IMR-90 (cell line): ENCODE results near the gene CBFA2T3. TPM values are rescaled to one million over a fixed set of nuclear protein-coding genes. Genes with fewer than 3 reads are reported as not detected.

Experiments used
- ATAC-seq: fragments of 200-7000 bp; cut with Tn5 transposase; 2 replicates; pipeline ENCODE4 v1.9.1; 2020; ENCODE audit warnings: low read depth, mild to moderate bottlenecking, moderate library complexity
- BruUV-seq: library from RNA; stranded (reverse); fragments of 400-500 nt; replicated peaks from 2 replicates; lab custom pipeline; 2021; lab: Mats Ljungman, UMichigan
- CTCF ChIA-PET: fragments of 300-600 bp; formaldehyde crosslinking; extraction: SDS; loops from one replicate; lab custom pipeline; 2021; ENCODE audit warnings: antibody characterized with exemption; lab: Yijun Ruan, JAX
- POLR2A ChIA-PET: fragments of 300-600 bp; sonication (Branson Sonifier 250); formaldehyde crosslinking; loops from one replicate; lab custom pipeline; 2022; ENCODE audit warnings: antibody characterized with exemption; ENCODE audit not compliant: unreplicated experiment; lab: Charles Lee
- DNase-seq: peaks from one replicate; pipeline ENCODE4 v3.0.0; 2013
- H2AFZ ChIP-seq: replicated peaks from 2 replicates; pipeline ENCODE3; 2013; ENCODE audit warnings: low read length, mild to moderate bottlenecking; ENCODE audit not compliant: poor library complexity
- H2AK5ac ChIP-seq: 2 replicates; pipeline ENCODE4 v1.6.1; 2013; ENCODE audit warnings: low read depth, low read length, inconsistent platforms
- H2AK9ac ChIP-seq: replicated peaks from 2 replicates; pipeline ENCODE3; 2013; ENCODE audit warnings: mild to moderate bottlenecking, low read depth, low read length, moderate library complexity; ENCODE audit not compliant: poor library complexity
- H2BK120ac ChIP-seq: 2 replicates; pipeline ENCODE4 v1.6.1; 2013; ENCODE audit warnings: low read depth, low read length, inconsistent platforms
- H2BK15ac ChIP-seq: 3 replicates; pipeline ENCODE4 v1.6.1; 2013; ENCODE audit warnings: low read depth, low read length, inconsistent platforms
- H2BK20ac ChIP-seq: 2 replicates; pipeline ENCODE4 v1.6.1; 2013; ENCODE audit warnings: low read depth, mild to moderate bottlenecking, inconsistent platforms, low read length, moderate library complexity
- H2BK5ac ChIP-seq: 2 replicates; pipeline ENCODE4 v1.6.1; 2013; ENCODE audit warnings: mild to moderate bottlenecking, low read depth, low read length, inconsistent platforms; ENCODE audit not compliant: poor library complexity, severe bottlenecking
- H3K14ac ChIP-seq: replicated peaks from 2 replicates; pipeline ENCODE4 v1.6.1; 2013; ENCODE audit warnings: low read depth, low read length, inconsistent platforms
- H3K18ac ChIP-seq: 2 replicates; pipeline ENCODE4 v1.6.1; 2013; ENCODE audit warnings: low read depth, low read length, control low read depth
- H3K23ac ChIP-seq: 2 replicates; pipeline ENCODE4 v1.6.1; 2013; ENCODE audit warnings: low read depth, low read length, inconsistent platforms
- H3K27ac ChIP-seq: 2 replicates; pipeline ENCODE4 v1.5.1; 2013; ENCODE audit warnings: mild to moderate bottlenecking, control low read depth, low read length; ENCODE audit not compliant: insufficient read depth
- H3K27me3 ChIP-seq: 2 replicates; pipeline ENCODE4 v1.6.1; 2013; ENCODE audit warnings: low read length; ENCODE audit not compliant: control insufficient read depth, insufficient read depth
- H3K36me3 ChIP-seq: 2 replicates; pipeline ENCODE4 v1.6.1; 2013; ENCODE audit warnings: low read length, mixed read lengths; ENCODE audit not compliant: control insufficient read depth, insufficient read depth
- H3K4ac ChIP-seq: 2 replicates; pipeline ENCODE4 v1.6.1; 2013; ENCODE audit warnings: low read depth, low read length, inconsistent platforms
- H3K4me1 ChIP-seq: 2 replicates; pipeline ENCODE4 v1.6.1; 2013; ENCODE audit warnings: low read length, mixed read lengths; ENCODE audit not compliant: control insufficient read depth, insufficient read depth
- H3K4me2 ChIP-seq: 2 replicates; pipeline ENCODE4 v1.6.1; 2013; ENCODE audit warnings: low read depth, mild to moderate bottlenecking, control low read depth, low read length, moderate library complexity
- H3K4me3 ChIP-seq: 2 replicates; pipeline ENCODE4 v1.5.1; 2013; ENCODE audit warnings: low read depth, mild to moderate bottlenecking, control low read depth, low read length, moderate library complexity; ENCODE audit not compliant: insufficient read depth
- H3K56ac ChIP-seq: 2 replicates; pipeline ENCODE4 v1.6.1; 2013; ENCODE audit warnings: low read length, inconsistent platforms; ENCODE audit not compliant: insufficient read depth; ENCODE audit errors: extremely low read depth
- H3K79me1 ChIP-seq, 2 experiments: 2 replicates each; pipeline ENCODE4 v1.6.1; 2013; ENCODE audit warnings: low read length in 2 of 2, inconsistent platforms in 1 of 2, low read depth in 1 of 2
- H3K9ac ChIP-seq: 2 replicates; pipeline ENCODE4 v1.6.1; 2013; ENCODE audit warnings: low read depth, low read length, control low read depth
- H3K9me1 ChIP-seq: 2 replicates; pipeline ENCODE4 v1.6.1; 2013; ENCODE audit warnings: low read length, inconsistent platforms; ENCODE audit not compliant: insufficient read depth
- H3K9me3 ChIP-seq: 2 replicates; pipeline ENCODE4 v1.6.1; 2013; ENCODE audit warnings: low read length; ENCODE audit not compliant: control insufficient read depth, insufficient read depth
- H4K20me1 ChIP-seq: 2 replicates; pipeline ENCODE4 v1.6.1; 2013; ENCODE audit warnings: low read length, inconsistent platforms; ENCODE audit not compliant: insufficient read depth
- H4K5ac ChIP-seq: 2 replicates; pipeline ENCODE4 v1.6.1; 2013; ENCODE audit warnings: mild to moderate bottlenecking, low read depth, low read length, control low read depth
- H4K8ac ChIP-seq, 2 experiments: 2 replicates each; pipeline ENCODE4 v1.6.1; 2013; ENCODE audit warnings: low read depth in 2 of 2, low read length in 2 of 2, control low read depth in 1 of 2, inconsistent platforms in 1 of 2
- H4K91ac ChIP-seq: 2 replicates; pipeline ENCODE4 v1.6.1; 2013; ENCODE audit warnings: low read depth, low read length, inconsistent platforms; ENCODE audit not compliant: insufficient read depth
- BHLHE40 ChIP-seq: fragments of 150-350 bp; IDR thresholded peaks from 2 replicates; pipeline ENCODE4 v1.6.1; 2016; ENCODE audit warnings: mild to moderate bottlenecking, low read depth, low read length
- CEBPB ChIP-seq: IDR thresholded peaks from 2 replicates; pipeline ENCODE4 v1.6.1; 2012; ENCODE audit warnings: low read depth, low read length, improper control_type of control experiment
- CHD1 ChIP-seq: IDR thresholded peaks from 2 replicates; pipeline ENCODE4 v1.6.1; 2012; ENCODE audit warnings: low read depth, low read length, improper control_type of control experiment
- FOS ChIP-seq: fragments of 150-350 bp; IDR thresholded peaks from 2 replicates; pipeline ENCODE4 v1.6.1; 2016; ENCODE audit warnings: low read depth, low read length
- MAZ ChIP-seq: IDR thresholded peaks from 2 replicates; pipeline ENCODE4 v1.6.1; 2012; ENCODE audit warnings: low read depth, mild to moderate bottlenecking, low read length, improper control_type of control experiment, moderate library complexity, borderline replicate concordance
- MXI1 ChIP-seq: IDR thresholded peaks from 2 replicates; pipeline ENCODE4 v1.6.1; 2012; ENCODE audit warnings: low read depth, mild to moderate bottlenecking, low read length, moderate library complexity, borderline replicate concordance
- NFE2L2 ChIP-seq: fragments of 150-350 bp; IDR thresholded peaks from 2 replicates; pipeline ENCODE4 v1.6.1; 2016; ENCODE audit warnings: low read depth, mild to moderate bottlenecking, low read length
- POLR2A ChIP-seq: IDR thresholded peaks from 2 replicates; pipeline ENCODE4 v1.6.1; 2012; ENCODE audit warnings: mild to moderate bottlenecking, low read depth, low read length
- RAD21 ChIP-seq: IDR thresholded peaks from 2 replicates; pipeline ENCODE4 v1.6.1; 2012; ENCODE audit warnings: low read length, improper control_type of control experiment
- RCOR1 ChIP-seq: IDR thresholded peaks from 2 replicates; pipeline ENCODE4 v1.6.1; 2012; ENCODE audit warnings: mild to moderate bottlenecking, low read length, improper control_type of control experiment; ENCODE audit not compliant: insufficient replicate concordance
- RFX5 ChIP-seq: IDR thresholded peaks from 2 replicates; pipeline ENCODE4 v1.8.0; 2012; ENCODE audit warnings: low read depth, mild to moderate bottlenecking, low read length, moderate library complexity
- SMC3 ChIP-seq: fragments of 150-350 bp; IDR thresholded peaks from 2 replicates; pipeline ENCODE4 v1.6.1; 2016; ENCODE audit warnings: low read depth, mild to moderate bottlenecking, antibody characterized with exemption, low read length, moderate library complexity
- WGBS, 2 experiments: methylation state at CpG; one replicate each; pipeline versions ENCODE4 v1.1.5 to v1.1.7; 2013; ENCODE audit warnings: missing lambda C conversion rate in 2 of 2; ENCODE audit not compliant: insufficient read length in 1 of 2; ENCODE audit errors: extremely low coverage in 2 of 2; 5-methylcytosine and 5-hydroxymethylcytosine counted together
- dilution Hi-C: fragments of 300-500 bp; cut with HindIII; formaldehyde crosslinking; loops from one replicate; pipeline ENCODE4 v1.14.3; 2018; ENCODE audit warnings: low sequenced_read_pairs; ENCODE audit not compliant: unreplicated experiment
- in situ Hi-C: fragments of 300-500 bp; cut with MboI; formaldehyde crosslinking; loops from 3 replicates; pipeline ENCODE4 v1.14.3; 2019; ENCODE audit warnings: low sequenced_read_pairs, inconsistent platforms, mixed read lengths
- intact Hi-C: fragments of 100-400 bp; cut with micrococcal nuclease; formaldehyde crosslinking; loops from 2 replicates; pipeline ENCODE4 v1.10.0; 2022
- polyA plus RNA-seq, 3 experiments: library from polyadenylated mRNA; depleted of rRNA; stranded (reverse); fragments of >200 nt; gene quantifications; 2 replicates each; pipeline ENCODE4 v1.2.3, GENCODE V29; 2012; ENCODE audit warnings: low replicate concordance in 1 of 3
- total RNA-seq: library from RNA; depleted of rRNA; stranded (reverse); fragments of >200 nt; gene quantifications from 2 replicates; pipeline ENCODE4 v1.2.3, GENCODE V29; 2012
- TF ChIP-seq, protein P1 (sequence below): fragments of 150-350 bp; IDR thresholded peaks from 2 replicates; pipeline ENCODE4 v1.6.1; 2017; ENCODE audit warnings: mild to moderate bottlenecking, antibody characterized with exemption, low read length, low read depth
- TF ChIP-seq, protein P2 (sequence below): conservative IDR thresholded peaks from 2 replicates; pipeline ENCODE4 v1.5.1; 2012; ENCODE audit warnings: mild to moderate bottlenecking, low read depth, low read length, improper control_type of control experiment

Gene CBFA2T3
- total and polyA plus RNA-seq, 2 of the 4 experiments (the other 2 are of a cell fraction) = not detected

DNA sequence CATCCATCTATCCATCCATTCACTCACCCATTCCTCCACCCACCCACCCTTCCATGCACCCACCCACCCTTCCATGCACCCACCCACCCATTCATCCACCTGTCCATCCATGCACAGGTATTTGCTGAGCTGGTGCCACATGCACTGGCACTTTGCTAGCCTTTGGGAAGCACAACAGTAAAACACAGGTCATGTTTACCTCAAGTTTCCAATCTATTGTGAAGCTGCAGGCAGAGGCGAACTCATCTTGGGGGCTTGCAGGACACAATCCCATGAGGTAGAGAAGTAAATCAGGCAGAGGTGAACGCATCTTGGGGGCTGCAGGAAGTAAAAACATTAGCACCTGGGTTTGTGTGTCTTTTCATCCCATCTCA lies 35.6 kb upstream of the CBFA2T3 start:
- Histone ChIP-seq H2BK120ac (no peak overlapping the region), H3K27ac (no peak overlapping the region), H4K20me1 (no peaks in the 10 kb centered on the region), H2AK9ac (no peak overlapping the region), H4K8ac (no peak overlapping the region), H3K79me1 (no peaks in the 10 kb centered on the region), H2BK5ac (no peak overlapping the region), H3K23ac (no peak overlapping the region), H3K36me3 (no peaks in the 10 kb centered on the region), H2BK20ac (no peak overlapping the region), H3K18ac (no peak overlapping the region), H3K9ac (no peak overlapping the region), H3K4me1 (no peaks in the 10 kb centered on the region), H3K4me3 (no peak overlapping the region), H3K14ac (no peak overlapping the region), H2AK5ac (no peak overlapping the region), H3K27me3 (peaks cover 2% of the 10 kb centered on the region; the same call in 1 of the 2 replicates), H3K9me1 (no peaks in the 10 kb centered on the region), H4K91ac (no peak overlapping the region), H2AFZ (no peak overlapping the region), H3K9me3 (no peaks in the 10 kb centered on the region; the same call in 1 of the 2 replicates), H3K4ac (no peak overlapping the region), H4K5ac (no peak overlapping the region), H3K4me2 (no peak overlapping the region), H3K56ac (no peak overlapping the region), H2BK15ac (no peak overlapping the region)
- BruUV-seq = no TSS peak
- intact Hi-C loops (no loop called here), dilution Hi-C loops (no loop called here), in situ Hi-C loops (no loop called here)
- CTCF ChIA-PET = no interaction called here
- no peak for TF ChIP-seq CEBPB
- no peak for TF ChIP-seq FOS
- TF ChIP-seq POLR2A = no peak
- TF ChIP-seq, protein P1, sequence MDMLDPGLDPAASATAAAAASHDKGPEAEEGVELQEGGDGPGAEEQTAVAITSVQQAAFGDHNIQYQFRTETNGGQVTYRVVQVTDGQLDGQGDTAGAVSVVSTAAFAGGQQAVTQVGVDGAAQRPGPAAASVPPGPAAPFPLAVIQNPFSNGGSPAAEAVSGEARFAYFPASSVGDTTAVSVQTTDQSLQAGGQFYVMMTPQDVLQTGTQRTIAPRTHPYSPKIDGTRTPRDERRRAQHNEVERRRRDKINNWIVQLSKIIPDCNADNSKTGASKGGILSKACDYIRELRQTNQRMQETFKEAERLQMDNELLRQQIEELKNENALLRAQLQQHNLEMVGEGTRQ = no peak
- no peak for TF ChIP-seq NFE2L2
- TF ChIP-seq, protein P2, sequence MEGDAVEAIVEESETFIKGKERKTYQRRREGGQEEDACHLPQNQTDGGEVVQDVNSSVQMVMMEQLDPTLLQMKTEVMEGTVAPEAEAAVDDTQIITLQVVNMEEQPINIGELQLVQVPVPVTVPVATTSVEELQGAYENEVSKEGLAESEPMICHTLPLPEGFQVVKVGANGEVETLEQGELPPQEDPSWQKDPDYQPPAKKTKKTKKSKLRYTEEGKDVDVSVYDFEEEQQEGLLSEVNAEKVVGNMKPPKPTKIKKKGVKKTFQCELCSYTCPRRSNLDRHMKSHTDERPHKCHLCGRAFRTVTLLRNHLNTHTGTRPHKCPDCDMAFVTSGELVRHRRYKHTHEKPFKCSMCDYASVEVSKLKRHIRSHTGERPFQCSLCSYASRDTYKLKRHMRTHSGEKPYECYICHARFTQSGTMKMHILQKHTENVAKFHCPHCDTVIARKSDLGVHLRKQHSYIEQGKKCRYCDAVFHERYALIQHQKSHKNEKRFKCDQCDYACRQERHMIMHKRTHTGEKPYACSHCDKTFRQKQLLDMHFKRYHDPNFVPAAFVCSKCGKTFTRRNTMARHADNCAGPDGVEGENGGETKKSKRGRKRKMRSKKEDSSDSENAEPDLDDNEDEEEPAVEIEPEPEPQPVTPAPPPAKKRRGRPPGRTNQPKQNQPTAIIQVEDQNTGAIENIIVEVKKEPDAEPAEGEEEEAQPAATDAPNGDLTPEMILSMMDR = no peak
- TF ChIP-seq RAD21 = no peak
- no peak for TF ChIP-seq CHD1
- TF ChIP-seq RCOR1 = no peak
- no peak for TF ChIP-seq MXI1
- no peak for TF ChIP-seq SMC3
- TF ChIP-seq MAZ = no peak
- TF ChIP-seq BHLHE40 = no peak
- no peak for TF ChIP-seq RFX5
- no peak for DNase-seq
- no peak for ATAC-seq
- WGBS, 2 experiments = no CpG with 5 or more reads among the region's 2 CpGs
- POLR2A ChIA-PET = no interaction called here
